H1 (cell line): ENCODE results near the gene SLC2A13. TPM values are rescaled to one million over a fixed set of nuclear protein-coding genes. Genes with fewer than 3 reads are reported as not detected.

Source experiments
- CTCF ChIA-PET: fragments of 300-600 bp; sonication (Branson Sonifier 250); formaldehyde crosslinking; loops from one replicate; lab custom pipeline; 2021; ENCODE audit not compliant: partially characterized antibody; lab: Charles Lee
- POLR2A ChIA-PET: fragments of 300-600 bp; sonication (Branson Sonifier 250); formaldehyde crosslinking; loops from one replicate; lab custom pipeline; 2021; ENCODE audit warnings: inconsistent platforms; ENCODE audit not compliant: partially characterized antibody; lab: Charles Lee
- DNase-seq, 2 experiments: peaks; one replicate each; pipeline versions ENCODE4 v3.0.0 to v3.0.0-alpha.2; 2010 to 2022; ENCODE audit warnings: low spot score in 2 of 2, low read depth in 1 of 2, mixed read lengths in 1 of 2
- FAIRE-seq: peaks from 2 replicates; lab custom pipeline; 2011; peaks lifted over from hg19 to GRCh38; lab: Jason Lieb, UNC
- H2AFZ ChIP-seq: 2 replicates; pipeline ENCODE4 v1.8.1; 2012; ENCODE audit warnings: low read length, inconsistent platforms
- H2AK5ac ChIP-seq: 2 replicates; pipeline ENCODE4 v1.6.1; 2013; ENCODE audit warnings: low read depth, low read length
- H2BK120ac ChIP-seq: replicated peaks from 2 replicates; pipeline ENCODE3; 2013; ENCODE audit warnings: low read depth, low read length, inconsistent platforms
- H2BK12ac ChIP-seq: 2 replicates; pipeline ENCODE4 v1.6.1; 2013; ENCODE audit warnings: low read depth, low read length
- H2BK15ac ChIP-seq: 2 replicates; pipeline ENCODE4 v1.6.1; 2013; ENCODE audit warnings: low read length
- H2BK20ac ChIP-seq: 2 replicates; pipeline ENCODE4 v1.6.1; 2013; ENCODE audit warnings: low read length
- H2BK5ac ChIP-seq: 2 replicates; pipeline ENCODE4 v1.6.1; 2013; ENCODE audit warnings: low read depth, low read length
- H3K14ac ChIP-seq: 2 replicates; pipeline ENCODE4 v1.6.1; 2013; ENCODE audit warnings: inconsistent platforms; ENCODE audit not compliant: insufficient read length
- H3K18ac ChIP-seq: 2 replicates; pipeline ENCODE4 v1.6.1; 2013; ENCODE audit warnings: low read length; ENCODE audit errors: extremely low read depth
- H3K23ac ChIP-seq: 2 replicates; pipeline ENCODE4 v1.6.1; 2013; ENCODE audit warnings: inconsistent platforms; ENCODE audit not compliant: insufficient read length
- H3K23me2 ChIP-seq: 2 replicates; pipeline ENCODE4 v1.6.1; 2013; ENCODE audit warnings: low read depth, low read length
- H3K27ac ChIP-seq: 2 replicates; pipeline ENCODE4 v1.6.1; 2011; ENCODE audit warnings: low read depth, low read length, inconsistent platforms
- H3K27me3 ChIP-seq, 4 experiments: replicated peaks in 1 of 4; 1 replicate in 1 of 4; 2 replicates in 3 of 4; pipeline versions ENCODE4 v1.6.1 to v1.8.1; 2011 to 2013; ENCODE audit warnings: low read length in 3 of 4, mild to moderate bottlenecking in 3 of 4, inconsistent platforms in 2 of 4, mixed read lengths in 2 of 4, moderate library complexity in 1 of 4; ENCODE audit not compliant: control insufficient read depth in 3 of 4, insufficient read depth in 3 of 4; ENCODE audit errors: extremely low read depth in 1 of 4
- H3K36me3 ChIP-seq, 4 experiments: 2 replicates each; pipeline versions ENCODE4 v1.6.1 to v1.8.1; 2011 to 2013; ENCODE audit warnings: mild to moderate bottlenecking in 4 of 4, low read length in 3 of 4, moderate library complexity in 2 of 4, control low read depth in 1 of 4, inconsistent platforms in 1 of 4; ENCODE audit not compliant: insufficient read depth in 4 of 4, control insufficient read depth in 2 of 4
- H3K4ac ChIP-seq: replicated peaks from 2 replicates; pipeline ENCODE3; 2013; ENCODE audit warnings: low read length, low read depth, mixed read lengths, inconsistent platforms; ENCODE audit not compliant: insufficient read length
- H3K4me1 ChIP-seq, 4 experiments: replicated peaks in 1 of 4; 1 replicate in 1 of 4; 2 replicates in 3 of 4; pipeline versions ENCODE4 v1.6.1 to v1.8.1; 2011 to 2013; ENCODE audit warnings: low read length in 3 of 4, inconsistent platforms in 2 of 4, mixed read lengths in 1 of 4; ENCODE audit not compliant: insufficient read depth in 4 of 4, control insufficient read depth in 3 of 4
- H3K4me2 ChIP-seq, 2 experiments: 2 replicates each; pipeline versions ENCODE4 v1.6.1 to v1.8.1; 2011 to 2013; ENCODE audit warnings: low read depth in 2 of 2, low read length in 2 of 2, control low read depth in 1 of 2, inconsistent platforms in 1 of 2, mild to moderate bottlenecking in 1 of 2; ENCODE audit not compliant: insufficient read depth in 1 of 2
- H3K4me3 ChIP-seq, 4 experiments: fragments of 200-600, 300-600 bp in 1 of 4; sonication (generic), shearing (Covaris generic), sonication (Bioruptor Twin) in 1 of 4; 2 replicates each; pipeline versions ENCODE4 v1.5.1 to v1.8.1; 2011 to 2016; ENCODE audit warnings: low read length in 4 of 4, low read depth in 3 of 4, control low read depth in 2 of 4, inconsistent platforms in 2 of 4, mild to moderate bottlenecking in 2 of 4, mixed read lengths in 1 of 4, moderate library complexity in 1 of 4; ENCODE audit not compliant: insufficient read depth in 2 of 4; ENCODE audit errors: extremely low read depth in 1 of 4
- H3K56ac ChIP-seq: replicated peaks from 2 replicates; pipeline ENCODE3; 2013; ENCODE audit warnings: low read depth, mild to moderate bottlenecking, mixed read lengths, low read length, inconsistent platforms; ENCODE audit not compliant: insufficient read length
- H3K79me1 ChIP-seq: 2 replicates; pipeline ENCODE4 v1.6.1; 2013; ENCODE audit warnings: low read depth, low read length, control low read depth
- H3K79me2 ChIP-seq, 2 experiments: 2 replicates each; pipeline versions ENCODE4 v1.6.1 to v1.8.1; 2012 to 2013; ENCODE audit warnings: low read length in 2 of 2, mild to moderate bottlenecking in 2 of 2, inconsistent platforms in 1 of 2; ENCODE audit not compliant: insufficient read depth in 2 of 2, control insufficient read depth in 1 of 2
- H3K9ac ChIP-seq, 4 experiments: replicated peaks in 1 of 4; 1 replicate in 1 of 4; 2 replicates in 3 of 4; pipeline versions ENCODE4 v1.6.1 to v1.8.1; 2011 to 2013; ENCODE audit warnings: low read depth in 3 of 4, low read length in 3 of 4, control low read depth in 2 of 4, mild to moderate bottlenecking in 2 of 4, moderate library complexity in 2 of 4, inconsistent platforms in 1 of 4; ENCODE audit errors: extremely low read depth in 1 of 4
- H3K9me3 ChIP-seq, 2 experiments: 2 replicates each; pipeline versions ENCODE4 v1.6.1 to v1.8.1; 2012 to 2013; ENCODE audit warnings: mild to moderate bottlenecking in 2 of 2, moderate library complexity in 2 of 2, control low read depth in 1 of 2, inconsistent platforms in 1 of 2, low read depth in 1 of 2, low read length in 1 of 2, mixed read lengths in 1 of 2; ENCODE audit not compliant: insufficient read depth in 2 of 2
- H4K20me1 ChIP-seq, 2 experiments: replicated peaks in 1 of 2; 2 replicates each; pipeline versions ENCODE3 to v1.8.1; 2011 to 2013; ENCODE audit warnings: inconsistent platforms in 2 of 2, low read length in 2 of 2, mild to moderate bottlenecking in 1 of 2; ENCODE audit not compliant: insufficient read depth in 2 of 2, control insufficient read depth in 1 of 2
- H4K5ac ChIP-seq: 2 replicates; pipeline ENCODE4 v1.6.1; 2013; ENCODE audit warnings: low read length, low read depth, mixed read lengths, inconsistent platforms; ENCODE audit not compliant: insufficient read length
- H4K8ac ChIP-seq: 2 replicates; pipeline ENCODE4 v1.8.0; 2013; ENCODE audit warnings: mild to moderate bottlenecking, moderate library complexity, low read length, inconsistent platforms; ENCODE audit not compliant: insufficient read depth; ENCODE audit errors: extremely low read depth
- H4K91ac ChIP-seq: replicated peaks from 2 replicates; pipeline ENCODE3; 2013; ENCODE audit warnings: low read length, mixed read lengths, inconsistent platforms; ENCODE audit not compliant: insufficient read length
- BRCA1 ChIP-seq: IDR thresholded peaks from 2 replicates; pipeline ENCODE4 v1.6.1; 2012; ENCODE audit warnings: low read depth, low read length, improper control_type of control experiment
- CHD1 ChIP-seq: IDR thresholded peaks from 2 replicates; pipeline ENCODE4 v1.6.1; 2012; ENCODE audit warnings: low read depth, low read length, improper control_type of control experiment
- CREB1 ChIP-seq: IDR thresholded peaks from 2 replicates; pipeline ENCODE4 v1.6.1; 2012; ENCODE audit warnings: inconsistent platforms
- CTBP2 ChIP-seq: IDR thresholded peaks from 2 replicates; pipeline ENCODE4 v1.7.0; 2011; ENCODE audit warnings: borderline replicate concordance, mild to moderate bottlenecking, moderate library complexity, mixed read lengths, low read length; ENCODE audit not compliant: insufficient read depth, insufficient read length
- EGR1 ChIP-seq: IDR thresholded peaks from 2 replicates; pipeline ENCODE4 v1.6.1; 2011; ENCODE audit warnings: low read depth, low read length, borderline replicate concordance
- KDM4A ChIP-seq: IDR thresholded peaks from one replicate; pipeline ENCODE4 v1.7.1; 2012; ENCODE audit warnings: low read depth, mild to moderate bottlenecking, moderate library complexity, low read length, inconsistent platforms; ENCODE audit not compliant: severe bottlenecking
- NRF1 ChIP-seq: IDR thresholded peaks from 2 replicates; pipeline ENCODE4 v1.6.1; 2011; ENCODE audit warnings: mild to moderate bottlenecking, low read depth, low read length, improper control_type of control experiment
- POU5F1 ChIP-seq: IDR thresholded peaks from 2 replicates; pipeline ENCODE4 v1.6.1; 2011; ENCODE audit warnings: low read depth, mild to moderate bottlenecking, low read length, moderate library complexity
- RAD21 ChIP-seq, 2 experiments: IDR thresholded peaks in 1 of 2; conservative IDR thresholded peaks in 1 of 2; 2 replicates each; pipeline ENCODE4 v1.6.1; 2011; ENCODE audit warnings: low read depth in 2 of 2, low read length in 2 of 2, improper control_type of control experiment in 1 of 2, inconsistent platforms in 1 of 2, mild to moderate bottlenecking in 1 of 2, moderate library complexity in 1 of 2
- SIN3A ChIP-seq, 2 experiments: IDR thresholded peaks in 1 of 2; conservative IDR thresholded peaks in 1 of 2; 2 replicates each; pipeline ENCODE4 v1.6.1; 2011 to 2012; ENCODE audit warnings: low read length in 2 of 2, improper control_type of control experiment in 1 of 2, low read depth in 1 of 2, mild to moderate bottlenecking in 1 of 2
- SIRT6 ChIP-seq: IDR thresholded peaks from one replicate; pipeline ENCODE4 v1.7.1; 2012; ENCODE audit warnings: low read length, inconsistent platforms
- SP1 ChIP-seq: IDR thresholded peaks from 2 replicates; pipeline ENCODE4 v1.6.1; 2011; ENCODE audit warnings: low read depth, low read length
- SP4 ChIP-seq: IDR thresholded peaks from 2 replicates; pipeline ENCODE4 v1.6.1; 2012; ENCODE audit warnings: low read length, inconsistent platforms
- TEAD4 ChIP-seq: IDR thresholded peaks from 2 replicates; pipeline ENCODE4 v1.6.1; 2012; ENCODE audit warnings: low read depth, low read length, inconsistent platforms, mixed read lengths
- WGBS, 2 experiments: shearing (Covaris generic) in 1 of 2; methylation state at CpG; one replicate each; pipeline versions ENCODE4 v1.1.6 to v1.1.7; 2013 to 2015; ENCODE audit warnings: low lambda C conversion rate in 2 of 2, mixed read lengths in 2 of 2, inconsistent platforms in 1 of 2, low coverage in 1 of 2, missing lambda C conversion rate in 1 of 2; ENCODE audit not compliant: insufficient replicate concordance in 2 of 2, insufficient coverage in 1 of 2, insufficient read length in 1 of 2; ENCODE audit errors: extremely low coverage in 1 of 2, missing lambda C conversion rate in 1 of 2; 5-methylcytosine and 5-hydroxymethylcytosine counted together
- polyA plus RNA-seq, 7 experiments: library from polyadenylated mRNA; depleted of rRNA in 3 of 7; stranded (reverse) in 5 of 7; unstranded in 2 of 7; fragments of >200 nt in 5 of 7; fragments of 200-250 nt in 2 of 7; gene quantifications; 1 replicate in 5 of 7; 2 replicates in 1 of 7; 4 replicates in 1 of 7; pipeline versions ENCODE4 v1.2.1 to v1.2.3, GENCODE V29; 2011 to 2013; ENCODE audit warnings: missing spikeins in 2 of 7, mixed read lengths in 2 of 7
- total RNA-seq: library from RNA; stranded (reverse); fragmentation: NEBNext Ultra II Directional; extraction: Animal tissue kit (Norgen Biotek cat#: 25700); gene quantifications from 2 replicates; pipeline ENCODE4 v1.2.1, GENCODE V29; 2021

The SLC2A13 gene
- total and polyA plus RNA-seq, 2 of the 8 experiments (the other 6 are each of a cell fraction or from before 2014, with no cell fraction given): 2.8 to 9.6 TPM

DNA sequence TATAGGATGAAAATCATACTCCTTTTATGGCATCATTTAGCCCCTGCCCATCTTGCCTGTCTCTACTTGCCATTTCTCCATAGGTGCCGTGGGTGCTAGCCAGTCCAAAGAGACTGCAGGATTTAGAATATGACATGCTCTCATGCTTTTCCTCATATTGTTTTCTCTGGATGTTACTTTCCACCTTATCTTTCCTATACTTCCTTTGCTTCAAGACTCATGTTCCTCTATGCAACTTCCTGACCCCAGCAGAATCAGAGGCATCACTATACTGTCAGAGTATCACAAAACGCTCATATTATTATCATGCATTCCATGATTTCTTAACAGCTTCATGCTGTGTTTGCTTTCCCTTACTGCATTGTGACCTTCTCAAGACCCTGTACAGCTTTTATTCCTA lies 265.5 kb downstream of the SLC2A13 start:
- POLR2A ChIA-PET: no interaction called here
- TF ChIP-seq CHD1 (no peak), NRF1 (no peak), EGR1 (no peak), KDM4A (no peak), SP4 (no peak), CTBP2 (no peak), POU5F1 (no peak), RAD21 (IDR thresholded peaks at IDR 0.05 in 1 of 2, conservative IDR thresholded peaks at IDR 0.05 in 1 of 2; ENCODE audit: low read depth in 2 of 2, low read length in 2 of 2) (no peak), BRCA1 (no peak), TEAD4 (no peak), CREB1 (no peak), SP1 (no peak), SIRT6 (no peak), SIN3A (conservative IDR thresholded peaks at IDR 0.05 in 1 of 2, IDR thresholded peaks at IDR 0.05 in 1 of 2; ENCODE audit: low read depth in 1 of 2, low read length in 2 of 2) (no peak)

More for the DNA sequence above, 265.5 kb downstream of the SLC2A13 start:
- DNase-seq (no peak), FAIRE-seq (no peak)
- Histone ChIP-seq H3K9ac (no peak overlapping the region), H3K56ac (no peak overlapping the region), H2BK15ac (no peak overlapping the region), H3K4me3 (no peak overlapping the region), H2AK5ac (no peak overlapping the region), H3K9me3 (no peaks in the 10 kb centered on the region), H2BK5ac (no peak overlapping the region), H3K23me2 (no peaks in the 10 kb centered on the region), H3K4me1 (no peaks in the 10 kb centered on the region), H2AFZ (no peak overlapping the region), H4K91ac (no peak overlapping the region), H4K20me1 (no peaks in the 10 kb centered on the region), H3K23ac (no peak overlapping the region), H3K27ac (no peak overlapping the region), H3K4ac (no peak overlapping the region), H3K79me2 (no peaks in the 10 kb centered on the region), H2BK12ac (no peak overlapping the region), H3K14ac (no peak overlapping the region), H3K79me1 (no peaks in the 10 kb centered on the region), H2BK20ac (no peak overlapping the region), H4K5ac (no peak overlapping the region), H4K8ac (no peak overlapping the region), H3K4me2 (no peak overlapping the region), H2BK120ac (no peak overlapping the region), H3K36me3 (no peaks in the 10 kb centered on the region), H3K18ac (no peak overlapping the region), H3K27me3 (no peaks in the 10 kb centered on the region)
- 95% methylated on average over 2 of the region's 2 CpGs; no CpG with 5 or more reads in 1 of the 2 experiments for WGBS, 2 experiments
- CTCF ChIA-PET: interaction anchor here (1.1 to 1.3 kb wide), 2 partner anchors 9 to 33 kb away, joined by 3 to 4 read pairs; no protein-coding TSS in a partner anchor
